Stimulated activated CD8-positive, alpha-beta memory T cell treated with anti-CD3 and anti-CD28 coated beads, Interleukin-15, amount 100 ng/mL, for 1 hour (primary cell): ENCODE measurements around the gene TBC1D9.

Experiments used
- DNase-seq: peaks from one replicate; pipeline ENCODE4 v3.0.0-alpha.2; 2020; ENCODE audit warnings: low read depth

Gene TBC1D9

GRCh38 chr4:140645614-140646412, 110.4 kb downstream of the TBC1D9 start:
- DNase-seq, result no peak

- no peak for DNase-seq
These were observed 111.0 kb downstream of the TBC1D9 start for GRCh38 chr4:140645196-140645595.

- DNase-seq, result no peak
These were observed 111.6 kb downstream of the TBC1D9 start for GRCh38 chr4:140644470-140645185.

- DNase-seq, result no peak
These were observed 112.6 kb downstream of the TBC1D9 start for GRCh38 chr4:140643571-140644055.

- DNase-seq, result no peak
These were observed 113.3 kb downstream of the TBC1D9 start for GRCh38 chr4:140642674-140643437.

GRCh38 chr4:140641789-140642439, 114.3 kb downstream of the TBC1D9 start:
- no peak for DNase-seq

- no peak for DNase-seq
These were observed 115.1 kb downstream of the TBC1D9 start for GRCh38 chr4:140641105-140641555.

- no peak for DNase-seq
These were observed 115.9 kb downstream of the TBC1D9 start for GRCh38 chr4:140640150-140640748.

- no peak for DNase-seq
These were observed 117.1 kb downstream of the TBC1D9 start for GRCh38 chr4:140639066-140639465.

- no peak for DNase-seq
These were observed 118.3 kb downstream of the TBC1D9 start for GRCh38 chr4:140637836-140638235.

GRCh38 chr4:140635606-140636005, 120.6 kb downstream of the TBC1D9 start:
- no peak for DNase-seq

- no peak for DNase-seq
These were observed 122.2 kb downstream of the TBC1D9 start for GRCh38 chr4:140633951-140634350.

GRCh38 chr4:140633124-140633523, 123.1 kb downstream of the TBC1D9 start:
- no peak for DNase-seq

- no peak for DNase-seq
These were observed 125.9 kb downstream of the TBC1D9 start for GRCh38 chr4:140630246-140630645.

- no peak for DNase-seq
These were observed 128.2 kb downstream of the TBC1D9 start for GRCh38 chr4:140628016-140628415.

GRCh38 chr4:140626661-140627376, 129.4 kb downstream of the TBC1D9 start:
- no peak for DNase-seq

GRCh38 chr4:140622333-140622958, 133.7 kb downstream of the TBC1D9 start:
- DNase-seq, result no peak

- no peak for DNase-seq
These were observed 135.0 kb downstream of the TBC1D9 start for GRCh38 chr4:140621161-140621560.

GRCh38 chr4:140617499-140618248, 138.5 kb downstream of the TBC1D9 start:
- DNase-seq, result no peak

- no peak for DNase-seq
These were observed 140.7 kb downstream of the TBC1D9 start for GRCh38 chr4:140615451-140615850.
